ENCODE measurements around the gene RAB11FIP5. TPM values are rescaled to one million over a fixed set of nuclear protein-coding genes. Genes with fewer than 3 reads are reported as not detected.
A peak's percentile ranks its signal among the peaks of the same experiment; 100 is the strongest.
"Not testable (repeated sequence)": the region's sequence is repeated elsewhere in the genome, so short reads cannot be mapped to it uniquely, and the experiment has no call there.

RAB11FIP5 gene
- total and polyA plus RNA-seq, 7 donors = 13.0 to 24.2 (median 23.4) TPM

DNA sequence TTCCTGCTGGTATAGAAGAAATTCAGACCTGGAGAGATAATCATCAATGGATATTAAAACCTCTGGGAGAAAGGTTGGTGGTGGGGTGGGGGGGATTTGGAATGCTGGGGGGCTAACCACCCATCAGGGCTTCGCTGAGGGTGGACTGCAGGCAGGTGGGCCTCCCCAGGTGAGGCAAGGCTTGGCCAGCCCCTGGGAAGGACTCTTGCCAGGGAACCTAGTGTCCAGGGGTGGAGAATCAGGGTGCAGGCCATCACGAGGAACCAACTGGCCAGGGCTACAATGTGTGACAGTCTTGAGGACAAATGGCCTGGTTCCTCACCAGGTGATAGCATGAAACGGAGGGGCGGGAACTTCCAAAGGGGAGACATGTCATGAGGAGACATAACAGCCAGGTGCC, 11.8 kb downstream of the RAB11FIP5 start:
- H3K36me3 ChIP-seq (ENCODE audit: insufficient read depth in 1 of 2, low read depth in 1 of 2) = no peaks in the 10 kb centered on the region
- no peaks in the 10 kb centered on the region for H3K27me3 ChIP-seq (ENCODE audit: insufficient read depth in 3 of 3, low read length in 2 of 3)
- H3K4me3 ChIP-seq = no peak overlapping the region
- TF ChIP-seq, protein P1, sequence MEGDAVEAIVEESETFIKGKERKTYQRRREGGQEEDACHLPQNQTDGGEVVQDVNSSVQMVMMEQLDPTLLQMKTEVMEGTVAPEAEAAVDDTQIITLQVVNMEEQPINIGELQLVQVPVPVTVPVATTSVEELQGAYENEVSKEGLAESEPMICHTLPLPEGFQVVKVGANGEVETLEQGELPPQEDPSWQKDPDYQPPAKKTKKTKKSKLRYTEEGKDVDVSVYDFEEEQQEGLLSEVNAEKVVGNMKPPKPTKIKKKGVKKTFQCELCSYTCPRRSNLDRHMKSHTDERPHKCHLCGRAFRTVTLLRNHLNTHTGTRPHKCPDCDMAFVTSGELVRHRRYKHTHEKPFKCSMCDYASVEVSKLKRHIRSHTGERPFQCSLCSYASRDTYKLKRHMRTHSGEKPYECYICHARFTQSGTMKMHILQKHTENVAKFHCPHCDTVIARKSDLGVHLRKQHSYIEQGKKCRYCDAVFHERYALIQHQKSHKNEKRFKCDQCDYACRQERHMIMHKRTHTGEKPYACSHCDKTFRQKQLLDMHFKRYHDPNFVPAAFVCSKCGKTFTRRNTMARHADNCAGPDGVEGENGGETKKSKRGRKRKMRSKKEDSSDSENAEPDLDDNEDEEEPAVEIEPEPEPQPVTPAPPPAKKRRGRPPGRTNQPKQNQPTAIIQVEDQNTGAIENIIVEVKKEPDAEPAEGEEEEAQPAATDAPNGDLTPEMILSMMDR (IDR thresholded peaks at IDR 0.05) = no peak
- no peaks in the 10 kb centered on the region for H3K9me3 ChIP-seq
- H3K4me1 ChIP-seq = peaks cover 6% of the 10 kb centered on the region
- ATAC-seq (no peak), DNase-seq (no peak)
- intact Hi-C loops (cut with DNase I) = no loop called here
- 90 to 91% (median 90%) methylated on average over 4 of the region's 4 CpGs for WGBS, 3 donors
- H3K27ac ChIP-seq = no peak overlapping the region

DNA sequence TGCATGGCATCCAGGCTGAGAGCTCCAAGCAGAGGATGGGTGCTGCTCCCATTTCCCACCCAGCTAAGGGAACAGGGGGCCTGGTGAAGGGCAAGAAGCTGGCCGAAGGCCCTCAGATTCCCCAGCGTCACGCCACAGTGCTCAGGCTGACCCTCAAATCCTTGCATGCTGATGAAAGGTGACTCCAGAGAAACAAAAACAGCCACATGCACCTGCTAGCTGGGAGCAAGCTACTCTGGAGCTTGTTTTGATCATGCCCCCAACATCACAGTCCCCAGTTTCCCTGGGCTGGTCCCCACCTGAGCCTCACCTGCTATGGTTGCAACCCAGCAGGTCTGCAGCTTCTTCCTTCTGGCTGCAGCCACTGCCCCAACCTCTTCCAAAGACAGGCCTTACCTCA, 13.3 kb downstream of the RAB11FIP5 start:
- no peak for ATAC-seq
- Histone ChIP-seq H3K27me3 (ENCODE audit: insufficient read depth in 3 of 3, low read length in 2 of 3) (no peaks in the 10 kb centered on the region), H3K27ac (no peak overlapping the region), H3K36me3 (ENCODE audit: insufficient read depth in 1 of 2, low read depth in 1 of 2) (no peaks in the 10 kb centered on the region), H3K4me1 (peaks cover 2% of the 10 kb centered on the region), H3K4me3 (no peak overlapping the region), H3K9me3 (no peaks in the 10 kb centered on the region)
- 82 to 92% (median 89%) methylated on average over 3 of the region's 3 CpGs for WGBS, 3 donors
- DNase-seq = no peak
- TF ChIP-seq, protein P1 (IDR thresholded peaks at IDR 0.05) = no peak
- intact Hi-C loops (cut with DNase I) = no loop called here

DNA sequence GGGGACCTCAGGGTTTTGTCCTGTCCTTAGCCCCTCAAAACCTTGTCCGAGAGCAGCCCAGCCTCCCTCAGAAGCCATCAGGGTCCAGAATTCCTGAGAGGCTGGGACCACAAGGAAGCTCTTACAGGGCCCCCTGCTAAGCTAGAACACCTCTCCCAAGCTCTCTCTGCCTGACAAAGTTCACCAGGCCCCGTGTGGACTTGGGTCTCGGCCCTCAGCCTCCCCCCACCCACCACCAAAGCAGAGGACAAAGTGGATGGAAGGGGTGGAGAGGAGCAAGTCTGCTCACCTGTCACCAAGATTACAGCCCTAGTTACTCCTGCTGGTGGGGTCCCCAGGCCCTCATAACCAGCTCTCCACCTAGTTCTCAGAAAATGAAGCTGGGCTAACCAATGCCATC, 16.8 kb downstream of the RAB11FIP5 start:
- H3K27me3 ChIP-seq (ENCODE audit: insufficient read depth in 3 of 3, low read length in 2 of 3) = no peaks in the 10 kb centered on the region
- DNase-seq = no peak
- peaks cover 13% of the 10 kb centered on the region for H3K4me1 ChIP-seq
- H3K9me3 ChIP-seq = no peaks in the 10 kb centered on the region
- H3K36me3 ChIP-seq (ENCODE audit: insufficient read depth in 1 of 2, low read depth in 1 of 2) = no peaks in the 10 kb centered on the region
- no peak for ATAC-seq
- no peak overlapping the region for H3K27ac ChIP-seq
- TF ChIP-seq, protein P1 (IDR thresholded peaks at IDR 0.05) = no peak
- intact Hi-C loops (cut with DNase I) = no loop called here
- H3K4me3 ChIP-seq = no peak overlapping the region
- 79 to 84% (median 82%) methylated on average over 3 of the region's 3 CpGs for WGBS, 3 donors

DNA sequence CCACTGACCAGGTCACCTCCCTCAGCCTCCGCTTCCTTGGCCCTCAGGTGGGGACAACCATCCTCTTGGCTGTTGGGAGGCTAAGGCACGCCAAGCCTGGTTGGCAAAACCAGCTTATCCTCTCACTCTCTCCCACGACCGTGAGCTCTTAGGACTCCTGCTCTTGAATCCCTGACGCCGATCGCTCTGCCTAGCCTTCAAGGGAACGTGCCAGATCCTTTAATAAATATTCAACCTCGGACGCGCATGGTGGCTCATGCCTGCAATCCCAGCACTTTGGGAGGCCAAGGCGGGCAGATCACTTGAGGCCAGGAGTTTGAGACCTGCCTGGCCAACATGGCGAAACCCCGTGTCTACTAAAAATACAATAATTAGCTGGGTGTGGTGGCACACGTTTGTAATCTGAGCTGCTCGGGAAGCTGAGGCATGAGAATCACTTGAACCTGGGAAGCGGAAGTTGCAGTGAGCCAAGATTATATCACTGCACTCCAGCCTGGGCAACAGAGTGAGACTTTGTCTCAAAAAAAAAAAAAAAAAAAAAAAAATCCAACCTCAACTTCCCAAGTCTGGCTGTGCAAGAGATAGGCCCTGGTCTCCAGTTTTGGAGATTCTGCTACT, 19.0 kb downstream of the RAB11FIP5 start:
- H3K4me3 ChIP-seq; H3K27me3 ChIP-seq (ENCODE audit: insufficient read depth in 3 of 3, low read length in 2 of 3); DNase-seq; H3K9me3 ChIP-seq; H3K27ac ChIP-seq; H3K36me3 ChIP-seq (ENCODE audit: insufficient read depth in 1 of 2, low read depth in 1 of 2); intact Hi-C loops (cut with DNase I): not testable (repeated sequence)
- 64 to 76% (median 73%) methylated on average over 17 of the region's 17 CpGs for WGBS, 3 donors
- peak in 2 of 4 donors; percentile 20 to 29 for ATAC-seq
- peaks cover 13% of the 10 kb centered on the region for H3K4me1 ChIP-seq

DNA sequence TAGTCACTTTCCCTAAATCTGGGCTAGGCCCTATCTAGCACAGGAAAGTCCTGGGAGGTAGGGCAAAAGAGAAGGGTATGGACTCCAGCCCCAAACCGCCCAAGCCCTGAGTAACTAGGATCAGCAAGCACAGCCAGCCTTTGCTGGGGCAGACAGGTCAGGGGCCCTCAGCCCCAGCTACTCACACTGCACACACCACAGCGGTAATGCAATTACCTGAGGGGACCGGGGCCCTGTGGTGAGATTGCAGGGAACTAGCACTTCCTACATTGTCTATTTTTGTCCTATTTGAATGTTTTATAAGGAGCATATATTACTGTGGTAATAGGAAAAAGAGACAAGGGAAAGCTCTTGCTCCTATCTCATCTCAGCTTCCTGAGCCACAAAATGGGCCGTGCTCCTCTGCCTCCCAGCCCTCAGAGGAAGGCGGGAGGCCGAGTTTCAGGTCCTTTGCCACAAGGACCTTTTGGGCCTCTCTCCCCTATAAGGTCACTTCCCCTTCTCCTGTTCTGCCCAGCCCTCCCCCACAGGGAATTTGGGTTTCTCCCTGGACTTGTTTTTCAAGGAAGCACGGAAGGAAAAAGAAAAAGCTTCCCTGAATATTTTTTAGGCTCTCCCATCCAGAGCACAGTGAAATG, 20.5 kb downstream of the RAB11FIP5 start:
- no peak overlapping the region for H3K4me3 ChIP-seq
- no peaks in the 10 kb centered on the region for H3K9me3 ChIP-seq
- ATAC-seq (no peak), DNase-seq (no peak)
- TF ChIP-seq, protein P1 (IDR thresholded peaks at IDR 0.05) = no peak
- no peak overlapping the region for H3K27ac ChIP-seq
- no peaks in the 10 kb centered on the region for H3K27me3 ChIP-seq (ENCODE audit: insufficient read depth in 3 of 3, low read length in 2 of 3)
- intact Hi-C loops (cut with DNase I) = no loop called here
- peaks cover 0 to 17% of the 10 kb centered on the region in 2 donors for H3K36me3 ChIP-seq (ENCODE audit: insufficient read depth in 1 of 2, low read depth in 1 of 2)
- peaks cover 13% of the 10 kb centered on the region for H3K4me1 ChIP-seq
- 59 to 67% (median 63%) methylated on average over 7 of the region's 7 CpGs for WGBS, 3 donors

Data from psoas muscle (tissue), 8 donors.